OCI-LY7 (cell line): Measurements from ENCODE around the gene RTL1. TPM values are rescaled to one million over a fixed set of nuclear protein-coding genes. Genes with fewer than 3 reads are reported as not detected.

Source experiments
- BruUV-seq: library from RNA; stranded (reverse); fragments of 400-500 nt; replicated peaks from 2 replicates; lab custom pipeline; 2021; lab: Mats Ljungman, UMichigan
- CTCF ChIA-PET: fragments of 300-600 bp; sonication (Branson Sonifier 250); formaldehyde crosslinking; loops from one replicate; lab custom pipeline; 2022; ENCODE audit warnings: antibody characterized with exemption; ENCODE audit not compliant: unreplicated experiment; lab: Charles Lee
- POLR2A ChIA-PET: fragments of 300-600 bp; sonication (Branson Sonifier 250); formaldehyde crosslinking; loops from one replicate; lab custom pipeline; 2022; ENCODE audit warnings: antibody characterized with exemption; lab: Charles Lee
- DNase-seq: peaks from one replicate; pipeline ENCODE4 v3.0.0-alpha.2; 2015; ENCODE audit warnings: low spot score
- H2AFZ ChIP-seq: fragments of 200-600 bp; sonication (generic), shearing (Covaris generic); 2 replicates; pipeline ENCODE4 v1.6.1; 2014; ENCODE audit warnings: mild to moderate bottlenecking, antibody characterized with exemption, low read length, moderate library complexity
- H3K27ac ChIP-seq: fragments of 200-600 bp; sonication (generic); 2 replicates; pipeline ENCODE4 v1.5.1; 2014; ENCODE audit warnings: mixed run types, low read depth, mild to moderate bottlenecking, moderate library complexity, low read length, inconsistent platforms; ENCODE audit not compliant: poor library complexity, severe bottlenecking
- H3K36me3 ChIP-seq: fragments of 200-600 bp; sonication (generic); 2 replicates; pipeline ENCODE4 v1.6.1; 2014; ENCODE audit warnings: mild to moderate bottlenecking, antibody characterized with exemption, low read length, moderate library complexity, mixed read lengths; ENCODE audit not compliant: insufficient read depth
- H3K4me1 ChIP-seq: fragments of 200-600 bp; sonication (generic); 2 replicates; pipeline ENCODE4 v1.5.1; 2014; ENCODE audit warnings: mild to moderate bottlenecking, low read length; ENCODE audit not compliant: insufficient read depth, poor library complexity, severe bottlenecking
- H3K4me2 ChIP-seq: fragments of 200-600 bp; sonication (generic); 2 replicates; pipeline ENCODE4 v1.6.1; 2014; ENCODE audit warnings: mild to moderate bottlenecking, low read length
- H3K4me3 ChIP-seq: fragments of 200-600 bp; sonication (generic); 2 replicates; pipeline ENCODE4 v1.5.1; 2014; ENCODE audit warnings: mild to moderate bottlenecking, low read depth, low read length; ENCODE audit not compliant: poor library complexity, severe bottlenecking
- H3K79me2 ChIP-seq: fragments of 200-600 bp; sonication (generic); 2 replicates; pipeline ENCODE4 v1.6.1; 2016; ENCODE audit warnings: low read depth, mild to moderate bottlenecking, low read length, moderate library complexity, mixed read lengths; ENCODE audit not compliant: insufficient read depth
- H3K9me2 ChIP-seq: fragments of 200-600 bp; sonication (generic); 2 replicates; pipeline ENCODE4 v1.6.1; 2016; ENCODE audit warnings: mild to moderate bottlenecking, low read length, mixed read lengths; ENCODE audit not compliant: insufficient read depth
- H3K9me3 ChIP-seq: fragments of 200-600 bp; sonication (generic); 2 replicates; pipeline ENCODE4 v1.6.1; 2014; ENCODE audit warnings: mild to moderate bottlenecking, mixed run types, low read length, mixed read lengths
- H4K20me1 ChIP-seq: fragments of 200-600 bp; sonication (generic); 2 replicates; pipeline ENCODE4 v1.6.1; 2014; ENCODE audit warnings: mild to moderate bottlenecking, antibody characterized with exemption, low read length, moderate library complexity, mixed read lengths; ENCODE audit not compliant: insufficient read depth
- EZH2phosphoT487 ChIP-seq: fragments of 200-600 bp; sonication (generic); IDR thresholded peaks from 2 replicates; pipeline ENCODE4 v1.6.1; 2018; ENCODE audit warnings: low read depth, borderline replicate concordance, mild to moderate bottlenecking, mixed run types, antibody characterized with exemption, low read length, moderate library complexity, mixed read lengths
- intact Hi-C: fragments of 100-400 bp; cut with micrococcal nuclease; formaldehyde crosslinking; loops from one replicate; pipeline ENCODE4 v1.10.0; 2022; ENCODE audit not compliant: unreplicated experiment
- total RNA-seq, 2 experiments: library from RNA; depleted of rRNA in 1 of 2; stranded (reverse); fragments of >200 nt in 1 of 2; shearing (Covaris generic) in 1 of 2; gene quantifications; 2 replicates each; pipeline ENCODE4 v1.2.3, GENCODE V29; 2014 to 2022
- TF ChIP-seq, protein P1 (sequence below): fragments of 200-600 bp; sonication (generic); conservative IDR thresholded peaks from 2 replicates; pipeline ENCODE4 v1.5.1; 2014; ENCODE audit warnings: mild to moderate bottlenecking, antibody characterized with exemption, low read length, moderate library complexity, mixed read lengths

The RTL1 gene
- total RNA-seq, 2 experiments from 2014 or later: not detected

DNA sequence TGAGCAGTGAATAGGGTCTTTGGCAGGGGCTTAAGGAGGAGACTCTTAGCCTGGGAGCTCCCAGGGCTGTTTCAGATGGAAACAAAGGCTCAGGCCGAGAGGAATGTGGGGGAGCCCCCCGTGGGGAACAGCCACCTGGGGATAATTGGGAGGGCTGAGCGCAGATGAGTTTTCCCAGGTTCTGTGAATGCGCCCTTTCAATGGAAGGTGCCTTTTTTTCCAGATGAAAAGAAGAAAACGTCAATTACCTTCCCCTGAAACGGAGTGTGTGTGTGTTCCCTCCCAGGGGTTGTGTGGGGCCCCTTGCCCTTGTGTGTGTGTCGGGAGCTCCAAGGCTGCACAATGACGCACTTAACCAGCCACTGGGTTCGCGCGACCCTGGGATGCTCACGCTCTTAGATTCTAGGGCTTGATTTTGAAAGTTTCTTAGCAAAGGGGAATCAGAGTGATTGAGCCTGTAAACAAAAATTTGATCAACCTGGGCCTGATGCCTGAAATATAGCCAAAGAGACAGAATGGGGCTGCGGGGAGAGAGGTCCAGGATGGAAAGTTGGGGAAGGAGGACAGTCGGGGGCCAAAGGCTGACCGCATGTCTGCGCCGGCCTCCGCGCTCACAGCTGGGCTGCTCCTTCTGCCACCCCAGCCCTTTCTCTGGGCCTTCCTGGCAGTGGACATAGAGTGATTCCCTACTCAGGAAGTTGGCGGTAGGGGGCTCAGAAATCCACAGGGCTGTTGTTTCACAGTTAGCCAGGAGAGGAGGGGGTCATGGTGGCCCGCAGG lies 63.0 kb downstream of the RTL1 start:
- no peak overlapping the region for H2AFZ ChIP-seq
- no peak overlapping the region for H3K27ac ChIP-seq
- no peak overlapping the region for H3K4me3 ChIP-seq
- POLR2A ChIA-PET: no interaction called here
- no peaks in the 10 kb centered on the region for H3K79me2 ChIP-seq
- CTCF ChIA-PET: no interaction called here
- no TSS peak for BruUV-seq
- no peak overlapping the region for H3K4me2 ChIP-seq
- no peak for DNase-seq
- intact Hi-C loops: no loop called here
- no peaks in the 10 kb centered on the region for H3K9me2 ChIP-seq
- no peaks in the 10 kb centered on the region for H3K9me3 ChIP-seq
- H3K36me3 ChIP-seq: no peaks in the 10 kb centered on the region
- H4K20me1 ChIP-seq: no peaks in the 10 kb centered on the region
- H3K4me1 ChIP-seq: no peaks in the 10 kb centered on the region
- no peak for TF ChIP-seq EZH2phosphoT487
- TF ChIP-seq, protein P1, sequence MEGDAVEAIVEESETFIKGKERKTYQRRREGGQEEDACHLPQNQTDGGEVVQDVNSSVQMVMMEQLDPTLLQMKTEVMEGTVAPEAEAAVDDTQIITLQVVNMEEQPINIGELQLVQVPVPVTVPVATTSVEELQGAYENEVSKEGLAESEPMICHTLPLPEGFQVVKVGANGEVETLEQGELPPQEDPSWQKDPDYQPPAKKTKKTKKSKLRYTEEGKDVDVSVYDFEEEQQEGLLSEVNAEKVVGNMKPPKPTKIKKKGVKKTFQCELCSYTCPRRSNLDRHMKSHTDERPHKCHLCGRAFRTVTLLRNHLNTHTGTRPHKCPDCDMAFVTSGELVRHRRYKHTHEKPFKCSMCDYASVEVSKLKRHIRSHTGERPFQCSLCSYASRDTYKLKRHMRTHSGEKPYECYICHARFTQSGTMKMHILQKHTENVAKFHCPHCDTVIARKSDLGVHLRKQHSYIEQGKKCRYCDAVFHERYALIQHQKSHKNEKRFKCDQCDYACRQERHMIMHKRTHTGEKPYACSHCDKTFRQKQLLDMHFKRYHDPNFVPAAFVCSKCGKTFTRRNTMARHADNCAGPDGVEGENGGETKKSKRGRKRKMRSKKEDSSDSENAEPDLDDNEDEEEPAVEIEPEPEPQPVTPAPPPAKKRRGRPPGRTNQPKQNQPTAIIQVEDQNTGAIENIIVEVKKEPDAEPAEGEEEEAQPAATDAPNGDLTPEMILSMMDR: no peak

DNA sequence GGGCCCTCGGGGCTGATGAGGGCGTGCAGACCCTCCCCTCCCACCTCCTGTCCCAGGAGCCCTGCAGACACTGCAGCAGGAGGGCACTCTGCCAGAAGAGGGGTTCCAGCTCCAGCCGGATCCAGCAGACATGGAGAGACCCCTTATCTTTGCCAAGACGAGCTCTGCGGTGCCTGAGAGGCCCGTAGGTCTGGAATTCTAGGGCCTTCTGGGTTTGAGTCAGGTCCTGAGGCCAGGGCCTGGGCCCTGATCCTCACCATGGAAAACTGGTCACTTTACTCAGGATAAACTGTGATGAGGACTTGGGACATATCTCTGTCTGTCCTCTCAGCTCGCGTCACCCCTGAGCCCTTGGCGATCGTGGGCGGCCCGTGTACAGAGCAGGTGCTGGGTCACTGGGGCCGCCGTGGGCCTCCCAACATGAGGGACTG lies 63.8 kb downstream of the RTL1 start:
- Histone ChIP-seq H3K79me2 (no peaks in the 10 kb centered on the region), H2AFZ (no peak overlapping the region), H4K20me1 (no peaks in the 10 kb centered on the region), H3K4me2 (no peak overlapping the region), H3K4me3 (no peak overlapping the region), H3K9me2 (no peaks in the 10 kb centered on the region), H3K27ac (no peak overlapping the region), H3K9me3 (no peaks in the 10 kb centered on the region), H3K4me1 (no peaks in the 10 kb centered on the region), H3K36me3 (no peaks in the 10 kb centered on the region)
- POLR2A ChIA-PET: no interaction called here
- CTCF ChIA-PET: no interaction called here
- no peak for TF ChIP-seq EZH2phosphoT487
- TF ChIP-seq, protein P1: no peak
- intact Hi-C loops: no loop called here
- BruUV-seq: no TSS peak
- DNase-seq: no peak

DNA sequence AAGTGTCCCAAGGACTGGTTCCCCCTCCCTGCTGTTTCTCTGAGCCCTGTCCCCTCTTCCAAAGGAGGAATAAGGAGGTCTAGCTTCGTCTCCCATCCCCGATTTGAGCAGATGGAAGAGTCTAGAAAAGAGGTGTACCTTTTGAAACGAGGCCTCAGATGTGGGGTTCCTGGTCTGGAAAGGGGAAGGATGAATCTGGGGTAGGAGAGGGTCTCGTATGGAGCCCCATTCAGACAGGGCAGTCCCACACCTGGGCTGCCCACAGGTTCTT lies 64.3 kb downstream of the RTL1 start:
- H3K4me3 ChIP-seq: no peak overlapping the region
- H2AFZ ChIP-seq: no peak overlapping the region
- H3K36me3 ChIP-seq: no peaks in the 10 kb centered on the region
- ChIA-PET POLR2A (no interaction called here), CTCF (no interaction called here)
- intact Hi-C loops: no loop called here
- no peaks in the 10 kb centered on the region for H3K79me2 ChIP-seq
- H3K9me3 ChIP-seq: no peaks in the 10 kb centered on the region
- H3K9me2 ChIP-seq: no peaks in the 10 kb centered on the region
- TF ChIP-seq, protein P1: no peak
- no peak for TF ChIP-seq EZH2phosphoT487
- H3K27ac ChIP-seq: no peak overlapping the region
- no peak overlapping the region for H3K4me2 ChIP-seq
- H3K4me1 ChIP-seq: no peaks in the 10 kb centered on the region
- no TSS peak for BruUV-seq
- DNase-seq: no peak
- no peaks in the 10 kb centered on the region for H4K20me1 ChIP-seq
